ENCODE measurements around the gene CHTOP. TPM values are rescaled to one million over a fixed set of nuclear protein-coding genes. Genes with fewer than 3 reads are reported as not detected.

The CHTOP gene
- total RNA-seq, 2 donors from 2014 or later, result 39.0 to 78.0 TPM

DNA sequence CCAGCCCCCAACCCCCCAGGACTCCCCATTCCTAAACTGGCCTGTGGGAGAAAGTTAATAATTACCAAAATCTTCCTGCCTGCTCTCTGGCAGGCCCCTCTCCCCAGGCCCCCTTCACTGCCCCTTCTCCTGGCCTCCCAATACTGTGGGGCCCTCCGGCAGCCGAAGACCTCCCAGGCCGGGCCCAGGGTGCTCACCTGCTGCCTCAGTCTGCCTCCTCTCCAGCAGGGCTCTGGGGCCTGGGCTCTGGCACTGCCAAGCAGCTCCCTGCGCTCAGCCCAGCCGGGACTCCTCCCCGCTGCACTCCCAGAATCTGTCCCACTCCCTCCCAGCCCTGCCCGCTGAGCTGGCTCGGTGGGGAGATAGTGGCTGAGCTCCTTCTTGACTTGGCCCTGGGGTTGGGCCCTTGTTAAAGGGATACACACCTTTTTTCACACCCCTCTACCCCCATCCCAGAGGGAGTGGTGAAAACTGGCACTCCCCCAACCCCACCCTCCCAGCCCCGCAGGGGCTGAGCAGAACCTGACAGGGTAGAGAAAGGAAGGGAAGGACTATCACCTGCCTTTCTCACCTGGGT is 21.0 kb upstream of the CHTOP start, which contains the start of gene S100A16:
TSS of gene S100A16 (minus strand) at position 383 of the 577 bp plus-strand sequence. CDS start 4,986 bp downstream, outside the sequence.
- peak within 1 kb of the TSS; percentile 87 for H3K4me3 ChIP-seq
- ATAC-seq (ENCODE audit: insufficient number of reproducible peaks, low FRiP score, low read depth) (no peak), DNase-seq (ENCODE audit: low spot score) (peak; percentile 60)
- no peak for TF ChIP-seq CTCF (IDR thresholded peaks at IDR 0.05)
- H3K4me1 ChIP-seq (ENCODE audit: control insufficient read depth in 1 of 2, low read depth in 2 of 2), result peaks cover 20 to 43% of the 10 kb centered on the region in 2 donors
- H3K27me3 ChIP-seq (replicated peaks; ENCODE audit: insufficient read depth), result no peaks in the 10 kb centered on the region
- H3K36me3 ChIP-seq, result no peaks in the 10 kb centered on the region
- H3K27ac ChIP-seq, result peak within 1 kb of the TSS; percentile 81 to 96
- no peaks in the 10 kb centered on the region for H3K9me3 ChIP-seq

GRCh38 chr1:153613406-153613805 is 20.5 kb upstream of the CHTOP start:
- peak overlapping the region; percentile 81 to 96 for H3K27ac ChIP-seq
- peak overlapping the region; percentile 87 for H3K4me3 ChIP-seq
- no peak for DNase-seq (ENCODE audit: low spot score)
- no peaks in the 10 kb centered on the region for H3K9me3 ChIP-seq
- no peaks in the 10 kb centered on the region for H3K27me3 ChIP-seq (replicated peaks; ENCODE audit: insufficient read depth)
- TF ChIP-seq CTCF (IDR thresholded peaks at IDR 0.05), result no peak
- H3K4me1 ChIP-seq (ENCODE audit: control insufficient read depth in 1 of 2, low read depth in 2 of 2), result peaks cover 15 to 38% of the 10 kb centered on the region in 2 donors
- no peaks in the 10 kb centered on the region for H3K36me3 ChIP-seq
- no peak for ATAC-seq (ENCODE audit: insufficient number of reproducible peaks, low FRiP score, low read depth)

- no peak for TF ChIP-seq CTCF (IDR thresholded peaks at IDR 0.05)
- Histone ChIP-seq H3K4me3 (no peak overlapping the region), H3K27ac (no peak overlapping the region), H3K9me3 (no peaks in the 10 kb centered on the region), H3K4me1 (ENCODE audit: control insufficient read depth in 1 of 2, low read depth in 2 of 2) (peaks cover 11 to 28% of the 10 kb centered on the region in 2 donors), H3K27me3 (replicated peaks; ENCODE audit: insufficient read depth) (no peaks in the 10 kb centered on the region), H3K36me3 (no peaks in the 10 kb centered on the region)
- ATAC-seq (ENCODE audit: insufficient number of reproducible peaks, low FRiP score, low read depth) (no peak), DNase-seq (ENCODE audit: low spot score) (no peak)
Measured at GRCh38 chr1:153614189-153614900, 19.5 kb upstream of the CHTOP start.

GRCh38 chr1:153614906-153615305 is 19.0 kb upstream of the CHTOP start:
- no peak for ATAC-seq (ENCODE audit: insufficient number of reproducible peaks, low FRiP score, low read depth)
- Histone ChIP-seq H3K27me3 (replicated peaks; ENCODE audit: insufficient read depth) (no peaks in the 10 kb centered on the region), H3K9me3 (no peaks in the 10 kb centered on the region), H3K4me1 (ENCODE audit: control insufficient read depth in 1 of 2, low read depth in 2 of 2) (peaks cover 9 to 23% of the 10 kb centered on the region in 2 donors), H3K36me3 (no peaks in the 10 kb centered on the region), H3K27ac (no peak overlapping the region), H3K4me3 (no peak overlapping the region)
- no peak for DNase-seq (ENCODE audit: low spot score)
- TF ChIP-seq CTCF (IDR thresholded peaks at IDR 0.05), result no peak

- no peak overlapping the region for H3K4me3 ChIP-seq
- no peaks in the 10 kb centered on the region for H3K9me3 ChIP-seq
- TF ChIP-seq CTCF (IDR thresholded peaks at IDR 0.05), result no peak
- ATAC-seq (ENCODE audit: insufficient number of reproducible peaks, low FRiP score, low read depth) (no peak), DNase-seq (ENCODE audit: low spot score) (no peak)
- H3K27ac ChIP-seq, result no peak overlapping the region
- no peaks in the 10 kb centered on the region for H3K27me3 ChIP-seq (replicated peaks; ENCODE audit: insufficient read depth)
- H3K4me1 ChIP-seq (ENCODE audit: control insufficient read depth in 1 of 2, low read depth in 2 of 2), result peaks cover 4 to 18% of the 10 kb centered on the region in 2 donors
- H3K36me3 ChIP-seq, result no peaks in the 10 kb centered on the region
Measured at GRCh38 chr1:153615406-153615805, 18.5 kb upstream of the CHTOP start.
